ENCODE results near the gene CAMKK2. TPM values are rescaled to one million over a fixed set of nuclear protein-coding genes. Genes with fewer than 3 reads are reported as not detected.
A peak's percentile ranks its signal among the peaks of the same experiment; 100 is the strongest.

CAMKK2 gene
- total RNA-seq = 10 to 100 TPM; 27.0 to 29.2 TPM

- Mint-ChIP-seq H3K36me3 (no peaks in the 10 kb centered on the region), H3K27ac (peak within 1 kb of the TSS; percentile 85), H3K4me1 (peaks cover 18% of the 10 kb centered on the region), H3K4me3 (peak within 1 kb of the TSS; percentile 91), H3K27me3 (peaks cover 2% of the 10 kb centered on the region), H3K9me3 (no peaks in the 10 kb centered on the region)
- peak; percentile 98 for DNase-seq
- POLR2A ChIA-PET = interaction anchor here (0.6 to 3.0 kb wide), 9 partner anchors 11 to 157 kb away, joined by 3 to 16 read pairs (median 5); partner anchors contain the start of gene RNF34
- ATAC-seq (ENCODE audit: low read depth) = peak; percentile 87
These were observed at the start of gene CAMKK2 for GRCh38 chr12:121296618-121297434. CAMKK2 (minus strand) TSS chr12:121296709; CDS start chr12:121274526, 22,183 bp downstream.

- no peaks in the 10 kb centered on the region for H3K9me3 Mint-ChIP-seq
- peaks cover 25% of the 10 kb centered on the region for H3K4me1 Mint-ChIP-seq
- ATAC-seq (ENCODE audit: low read depth) (no peak), DNase-seq (no peak)
- no peak overlapping the region for H3K4me3 Mint-ChIP-seq
- no peaks in the 10 kb centered on the region for H3K27me3 Mint-ChIP-seq
- POLR2A ChIA-PET = interaction anchor here (1.4 kb wide), 1 partner anchor 54 kb away, joined by 4 read pairs; the partner anchor contains the start of gene RNF34
- H3K36me3 Mint-ChIP-seq = peaks cover 32% of the 10 kb centered on the region
- peak overlapping the region; percentile 1 for H3K27ac Mint-ChIP-seq
These were observed 48.8 kb upstream of the CAMKK2 start for GRCh38 chr12:121345151-121345815.

GRCh38 chr12:121344506-121344905, 48.0 kb upstream of the CAMKK2 start:
- H3K4me3 Mint-ChIP-seq = no peak overlapping the region
- ATAC-seq (ENCODE audit: low read depth) (no peak), DNase-seq (no peak)
- H3K36me3 Mint-ChIP-seq = peaks cover 32% of the 10 kb centered on the region
- POLR2A ChIA-PET = interaction anchor here (1.4 kb wide), 1 partner anchor 55 kb away, joined by 4 read pairs; the partner anchor contains the start of gene RNF34
- H3K4me1 Mint-ChIP-seq = peaks cover 21% of the 10 kb centered on the region
- no peaks in the 10 kb centered on the region for H3K9me3 Mint-ChIP-seq
- no peaks in the 10 kb centered on the region for H3K27me3 Mint-ChIP-seq
- peak overlapping the region; percentile 1 for H3K27ac Mint-ChIP-seq

- Mint-ChIP-seq H3K27me3 (no peaks in the 10 kb centered on the region), H3K4me1 (peaks cover 2% of the 10 kb centered on the region), H3K9me3 (no peaks in the 10 kb centered on the region), H3K36me3 (peaks cover 18% of the 10 kb centered on the region), H3K27ac (peak overlapping the region; percentile 30), H3K4me3 (no peak overlapping the region)
- DNase-seq (no peak), ATAC-seq (ENCODE audit: low read depth) (no peak)
- POLR2A ChIA-PET = interaction anchor here (0.8 to 1.3 kb wide), 2 partner anchors 15 to 55 kb away, joined by 3 to 5 read pairs; partner anchors contain the start of gene ANAPC5
These were observed 40.9 kb upstream of the CAMKK2 start for GRCh38 chr12:121337416-121337815.

- Mint-ChIP-seq H3K27me3 (no peaks in the 10 kb centered on the region), H3K4me3 (no peak overlapping the region), H3K36me3 (peaks cover 23% of the 10 kb centered on the region), H3K27ac (no peak overlapping the region), H3K9me3 (no peaks in the 10 kb centered on the region), H3K4me1 (peaks cover 2% of the 10 kb centered on the region)
- POLR2A ChIA-PET = interaction anchor here (0.6 kb wide), 2 partner anchors 101 to 104 kb away, joined by 3 to 6 read pairs; no protein-coding TSS in a partner anchor
- ATAC-seq (ENCODE audit: low read depth) (peak; percentile 78), DNase-seq (no peak)
These were observed 38.2 kb upstream of the CAMKK2 start for GRCh38 chr12:121334513-121335343.

- no peak for DNase-seq
- Mint-ChIP-seq H3K4me3 (no peak overlapping the region), H3K27ac (peak overlapping the region; percentile 56), H3K27me3 (no peaks in the 10 kb centered on the region), H3K9me3 (no peaks in the 10 kb centered on the region), H3K36me3 (peaks cover 25% of the 10 kb centered on the region), H3K4me1 (peaks cover 2% of the 10 kb centered on the region)
- no peak for ATAC-seq (ENCODE audit: low read depth)
- POLR2A ChIA-PET = no interaction called here
These were observed 37.2 kb upstream of the CAMKK2 start for GRCh38 chr12:121333747-121334146.

GRCh38 chr12:121331248-121331647, 34.7 kb upstream of the CAMKK2 start:
- Mint-ChIP-seq H3K9me3 (no peaks in the 10 kb centered on the region), H3K27ac (no peak overlapping the region), H3K27me3 (no peaks in the 10 kb centered on the region), H3K4me3 (no peak overlapping the region), H3K4me1 (peaks cover 11% of the 10 kb centered on the region), H3K36me3 (peaks cover 37% of the 10 kb centered on the region)
- no peak for DNase-seq
- ATAC-seq (ENCODE audit: low read depth) = no peak
- POLR2A ChIA-PET = interaction anchor here (1.1 kb wide), 1 partner anchor 112 kb away, joined by 3 read pairs; no protein-coding TSS in a partner anchor

GRCh38 chr12:121330692-121331091, 34.2 kb upstream of the CAMKK2 start:
- Mint-ChIP-seq H3K9me3 (no peaks in the 10 kb centered on the region), H3K27me3 (no peaks in the 10 kb centered on the region), H3K4me3 (no peak overlapping the region), H3K27ac (no peak overlapping the region), H3K36me3 (peaks cover 42% of the 10 kb centered on the region), H3K4me1 (peaks cover 11% of the 10 kb centered on the region)
- DNase-seq (no peak), ATAC-seq (ENCODE audit: low read depth) (no peak)
- POLR2A ChIA-PET = no interaction called here

- ATAC-seq (ENCODE audit: low read depth) = no peak
- Mint-ChIP-seq H3K4me3 (no peak overlapping the region), H3K4me1 (peaks cover 11% of the 10 kb centered on the region), H3K27me3 (no peaks in the 10 kb centered on the region), H3K9me3 (no peaks in the 10 kb centered on the region), H3K36me3 (peaks cover 40% of the 10 kb centered on the region), H3K27ac (no peak overlapping the region)
- POLR2A ChIA-PET = no interaction called here
- no peak for DNase-seq
These were observed 33.7 kb upstream of the CAMKK2 start for GRCh38 chr12:121330195-121330594.

- no peak overlapping the region for H3K4me3 Mint-ChIP-seq
- peaks cover 9% of the 10 kb centered on the region for H3K4me1 Mint-ChIP-seq
- H3K9me3 Mint-ChIP-seq = no peaks in the 10 kb centered on the region
- peaks cover 45% of the 10 kb centered on the region for H3K36me3 Mint-ChIP-seq
- DNase-seq (no peak), ATAC-seq (ENCODE audit: low read depth) (no peak)
- POLR2A ChIA-PET = interaction anchor here (0.7 to 1.2 kb wide), 2 partner anchors 11 to 31 kb away, joined by 3 to 7 read pairs; no protein-coding TSS in a partner anchor
- no peaks in the 10 kb centered on the region for H3K27me3 Mint-ChIP-seq
- no peak overlapping the region for H3K27ac Mint-ChIP-seq
These were observed 32.1 kb upstream of the CAMKK2 start for GRCh38 chr12:121328620-121329019.

- Mint-ChIP-seq H3K27ac (peak overlapping the region; percentile 63), H3K27me3 (no peaks in the 10 kb centered on the region), H3K4me1 (peaks cover 9% of the 10 kb centered on the region), H3K9me3 (no peaks in the 10 kb centered on the region), H3K4me3 (no peak overlapping the region), H3K36me3 (peaks cover 41% of the 10 kb centered on the region)
- no peak for ATAC-seq (ENCODE audit: low read depth)
- DNase-seq = no peak
- POLR2A ChIA-PET = no interaction called here
These were observed 30.6 kb upstream of the CAMKK2 start for GRCh38 chr12:121326996-121327674.

GRCh38 chr12:121325922-121326396, 29.4 kb upstream of the CAMKK2 start:
- POLR2A ChIA-PET = no interaction called here
- ATAC-seq (ENCODE audit: low read depth) (no peak), DNase-seq (no peak)
- Mint-ChIP-seq H3K4me1 (peaks cover 9% of the 10 kb centered on the region), H3K27me3 (no peaks in the 10 kb centered on the region), H3K36me3 (peaks cover 37% of the 10 kb centered on the region), H3K9me3 (no peaks in the 10 kb centered on the region), H3K27ac (no peak overlapping the region), H3K4me3 (no peak overlapping the region)
